Neural cell (in vitro differentiated cells): ENCODE measurements around the gene SLC6A7. TPM values are rescaled to one million over a fixed set of nuclear protein-coding genes. Genes with fewer than 3 reads are reported as not detected.

Experiments
- H2AFZ ChIP-seq: fragments of 200-600, 300-800 bp; sonication (generic), shearing (Covaris generic); 2 replicates; pipeline ENCODE4 v1.6.0; 2014; ENCODE audit warnings: low read depth, mild to moderate bottlenecking, antibody characterized with exemption, low read length, moderate library complexity
- H3F3A ChIP-seq: fragments of 200-600 bp; shearing (Covaris generic); 2 replicates; pipeline ENCODE4 v1.6.1; 2016; ENCODE audit warnings: mild to moderate bottlenecking, moderate library complexity, mixed read lengths, antibody characterized with exemption, low read length; ENCODE audit not compliant: insufficient read depth, poor library complexity, severe bottlenecking
- H3K27ac ChIP-seq: fragments of 200-600, 300-800 bp; sonication (generic), shearing (Covaris generic); 2 replicates; pipeline ENCODE4 v1.5.1; 2014; ENCODE audit warnings: mild to moderate bottlenecking, low read length, moderate library complexity
- H3K27me3 ChIP-seq: fragments of 300-800, 200-600 bp; sonication (generic), shearing (Covaris generic); 2 replicates; pipeline ENCODE4 v1.6.0; 2014; ENCODE audit warnings: mild to moderate bottlenecking, low read depth, low read length, moderate library complexity; ENCODE audit not compliant: insufficient read depth
- H3K36me3 ChIP-seq: fragments of 300-800, 200-600 bp; sonication (generic), shearing (Covaris generic); 2 replicates; pipeline ENCODE4 v1.5.1; 2014; ENCODE audit warnings: mild to moderate bottlenecking, antibody characterized with exemption, low read length, moderate library complexity; ENCODE audit not compliant: insufficient read depth
- H3K4me2 ChIP-seq: fragments of 300-800, 200-600 bp; sonication (generic), shearing (Covaris generic); 2 replicates; pipeline ENCODE4 v1.6.0; 2014; ENCODE audit warnings: mild to moderate bottlenecking, low read length
- H3K4me3 ChIP-seq: fragments of 300-800, 200-600 bp; sonication (generic), shearing (Covaris generic); 2 replicates; pipeline ENCODE4 v1.5.1; 2014; ENCODE audit warnings: mild to moderate bottlenecking, low read length, moderate library complexity
- H3K79me2 ChIP-seq: fragments of 200-600 bp; shearing (Covaris generic); replicated peaks from 2 replicates; pipeline ENCODE4 v1.6.0; 2014; ENCODE audit warnings: mild to moderate bottlenecking, low read length, moderate library complexity; ENCODE audit not compliant: insufficient read depth
- H3K9ac ChIP-seq: fragments of 300-800, 200-600 bp; sonication (generic), shearing (Covaris generic); 2 replicates; pipeline ENCODE4 v1.6.1; 2016; ENCODE audit warnings: mild to moderate bottlenecking, low read length, mixed read lengths
- H3K9me2 ChIP-seq: fragments of 200-600 bp; shearing (Covaris generic); 2 replicates; pipeline ENCODE4 v1.6.1; 2016; ENCODE audit warnings: mild to moderate bottlenecking, low read length, mixed read lengths; ENCODE audit not compliant: insufficient read depth
- H3K9me3 ChIP-seq: fragments of 200-600, 300-800 bp; sonication (generic), shearing (Covaris generic); 2 replicates; pipeline ENCODE4 v1.6.1; 2016; ENCODE audit warnings: mild to moderate bottlenecking, mixed run types, low read length, moderate library complexity, mixed read lengths
- H4K20me1 ChIP-seq: fragments of 200-600 bp; shearing (Covaris generic); 2 replicates; pipeline ENCODE4 v1.6.1; 2016; ENCODE audit warnings: mild to moderate bottlenecking, mixed run types; ENCODE audit not compliant: insufficient read depth
- CTCF ChIP-seq: fragments of 450-650 bp; IDR thresholded peaks from 2 replicates; pipeline ENCODE4 v1.5.1; 2014; ENCODE audit warnings: antibody characterized with exemption, mild to moderate bottlenecking, moderate library complexity; ENCODE audit not compliant: poor library complexity, severe bottlenecking
- EP300 ChIP-seq: fragments of 450-650 bp; conservative IDR thresholded peaks from 2 replicates; pipeline ENCODE4 v1.6.1; 2014; ENCODE audit warnings: antibody characterized with exemption, mild to moderate bottlenecking, moderate library complexity; ENCODE audit not compliant: poor library complexity, severe bottlenecking
- EZH2 ChIP-seq: fragments of 200-600, 300-800 bp; shearing (Covaris generic), sonication (generic); IDR thresholded peaks from 2 replicates; pipeline ENCODE4 v1.6.1; 2014; ENCODE audit warnings: antibody characterized with exemption, low read length, borderline replicate concordance, mild to moderate bottlenecking; ENCODE audit not compliant: insufficient read depth, poor library complexity, severe bottlenecking
- MXI1 ChIP-seq: fragments of 450-650 bp; conservative IDR thresholded peaks from 2 replicates; pipeline ENCODE4 v1.6.1; 2014; ENCODE audit warnings: antibody characterized with exemption, mild to moderate bottlenecking; ENCODE audit not compliant: poor library complexity, severe bottlenecking
- POLR2AphosphoS5 ChIP-seq: IDR thresholded peaks from 2 replicates; pipeline ENCODE4 v1.6.1; 2012
- RAD21 ChIP-seq: fragments of 450-650 bp; conservative IDR thresholded peaks from 2 replicates; pipeline ENCODE4 v1.6.1; 2014; ENCODE audit warnings: antibody characterized with exemption, mild to moderate bottlenecking, moderate library complexity
- REST ChIP-seq: IDR thresholded peaks from 2 replicates; pipeline ENCODE4 v1.6.1; 2012; ENCODE audit warnings: borderline replicate concordance
- SMC3 ChIP-seq: fragments of 450-650 bp; conservative IDR thresholded peaks from 2 replicates; pipeline ENCODE4 v1.6.1; 2014; ENCODE audit warnings: antibody characterized with exemption, mild to moderate bottlenecking, moderate library complexity; ENCODE audit not compliant: poor library complexity
- TAF1 ChIP-seq: IDR thresholded peaks from 2 replicates; pipeline ENCODE4 v1.6.1; 2012; ENCODE audit warnings: low read depth
- polyA plus RNA-seq: library from polyadenylated mRNA; depleted of rRNA; stranded (reverse); fragments of >200 nt; gene quantifications from 2 replicates; pipeline ENCODE4 v1.2.3, GENCODE V29; 2014

The SLC6A7 gene
- polyA plus RNA-seq, 1 donor from 2014 or later, result 4.6 TPM

GRCh38 chr5:150156540-150156939 is 33.3 kb upstream of the SLC6A7 start:
- no peaks in the 10 kb centered on the region for H3K9me2 ChIP-seq
- H3K36me3 ChIP-seq, result no peaks in the 10 kb centered on the region
- H3K4me3 ChIP-seq, result no peak overlapping the region
- TF ChIP-seq EP300, result no peak
- no peak for TF ChIP-seq RAD21
- TF ChIP-seq POLR2AphosphoS5, result no peak
- TF ChIP-seq MXI1, result no peak
- no peak for TF ChIP-seq EZH2
- no peak for TF ChIP-seq SMC3
- no peak for TF ChIP-seq TAF1
- TF ChIP-seq CTCF, result no peak
- TF ChIP-seq REST, result no peak
- no peak overlapping the region for H2AFZ ChIP-seq
- no peak overlapping the region for H3K4me2 ChIP-seq
- no peaks in the 10 kb centered on the region for H4K20me1 ChIP-seq
- no peaks in the 10 kb centered on the region for H3K79me2 ChIP-seq
- no peaks in the 10 kb centered on the region for H3F3A ChIP-seq
- no peaks in the 10 kb centered on the region for H3K9me3 ChIP-seq
- H3K9ac ChIP-seq, result no peak overlapping the region
- no peaks in the 10 kb centered on the region for H3K27me3 ChIP-seq
- H3K27ac ChIP-seq, result no peak overlapping the region

DNA sequence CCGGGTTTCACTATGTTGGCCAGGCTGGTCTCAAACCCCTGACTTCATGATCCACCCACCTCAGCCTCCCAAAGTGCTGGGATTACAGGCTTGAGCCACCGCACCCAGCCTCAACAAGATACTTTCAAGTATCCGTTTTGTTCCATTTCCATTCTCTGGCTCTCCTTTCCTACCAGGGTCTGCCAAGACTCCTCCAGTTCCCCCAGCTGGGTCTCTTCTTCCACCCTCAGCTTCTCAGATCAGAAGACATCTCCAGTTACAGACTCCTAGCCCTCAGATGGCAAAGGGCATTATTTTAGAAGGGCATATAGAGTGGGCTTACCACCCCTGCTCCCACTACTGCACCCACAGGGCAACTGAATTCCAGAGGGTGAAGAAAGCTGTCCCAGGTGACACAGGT is 32.7 kb upstream of the SLC6A7 start:
- H3K9me2 ChIP-seq, result no peaks in the 10 kb centered on the region
- no peaks in the 10 kb centered on the region for H3F3A ChIP-seq
- no peaks in the 10 kb centered on the region for H3K9me3 ChIP-seq
- H3K27ac ChIP-seq, result no peak overlapping the region
- no peaks in the 10 kb centered on the region for H3K36me3 ChIP-seq
- H3K79me2 ChIP-seq, result no peaks in the 10 kb centered on the region
- H3K4me2 ChIP-seq, result no peak overlapping the region
- H2AFZ ChIP-seq, result no peak overlapping the region
- no peaks in the 10 kb centered on the region for H4K20me1 ChIP-seq
- TF ChIP-seq RAD21, result no peak
- no peak for TF ChIP-seq EZH2
- no peak for TF ChIP-seq MXI1
- no peak for TF ChIP-seq POLR2AphosphoS5
- TF ChIP-seq TAF1, result no peak
- TF ChIP-seq REST, result no peak
- no peak overlapping the region for H3K9ac ChIP-seq
- no peak overlapping the region for H3K4me3 ChIP-seq
- no peaks in the 10 kb centered on the region for H3K27me3 ChIP-seq
